ENCODE results near the gene TTC9B.

GRCh38 chr19:40205760-40206159, 12.4 kb downstream of the TTC9B start:
- TF ChIP-seq YY1 (IDR thresholded peaks at IDR 0.05; ENCODE audit: insufficient read depth, insufficient read length) (no peak), SUZ12 (IDR thresholded peaks at IDR 0.05; ENCODE audit: extremely low read depth, insufficient read depth, insufficient read length) (no peak)
